GM21529 (cell line): ENCODE results near the gene SLC30A4.
"Not testable (repeated sequence)": the region's sequence is repeated elsewhere in the genome, so short reads cannot be mapped to it uniquely, and the experiment has no call there.

ENCODE experiments used
- ATAC-seq: cut with Tn5 transposase; IDR thresholded peaks from one replicate; pipeline ENCODE4 v1.9.1; 2021; ENCODE audit not compliant: unreplicated experiment

Gene SLC30A4

GRCh38 chr15:45510758-45511280 lies 11.7 kb downstream of the SLC30A4 start:
- ATAC-seq, result no peak

DNA sequence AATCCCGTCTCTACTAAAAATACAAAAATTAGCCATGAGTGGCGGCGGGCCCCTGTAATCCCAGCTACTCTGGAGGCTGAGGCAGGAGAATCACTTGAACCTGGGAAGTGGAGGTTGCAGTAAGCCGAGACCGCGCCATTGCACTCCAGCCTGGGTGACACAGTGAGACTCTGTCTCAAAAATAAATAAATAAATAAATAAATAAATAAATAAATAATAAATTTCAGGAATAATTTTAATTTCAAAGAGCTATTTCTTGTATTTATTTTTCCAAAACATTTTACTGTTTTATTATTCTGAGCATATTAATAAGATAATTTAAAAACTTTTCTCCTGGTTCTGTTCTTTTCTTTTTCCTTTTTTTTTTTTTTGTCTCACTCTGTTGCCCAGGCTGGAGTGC lies 15.4 kb downstream of the SLC30A4 start:
- ATAC-seq, result not testable (repeated sequence)

DNA sequence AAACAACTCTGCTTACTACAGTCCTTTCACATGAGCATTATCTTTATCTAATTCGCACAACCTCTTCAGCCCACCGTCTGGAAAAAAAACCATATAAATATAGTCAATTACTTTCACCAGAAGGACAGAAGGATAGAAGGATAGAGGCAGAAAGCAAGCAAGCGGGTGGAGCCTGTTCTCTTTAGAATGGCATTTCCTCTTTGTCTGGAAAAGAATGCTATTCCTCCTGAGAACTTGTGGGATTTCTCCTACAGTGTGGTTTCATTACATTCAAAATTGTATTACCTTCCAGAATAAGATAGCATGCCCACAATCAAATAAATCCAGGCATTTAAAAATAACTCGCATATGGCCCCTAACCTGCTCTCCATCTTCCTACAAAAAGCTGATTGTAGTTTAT lies 23.1 kb downstream of the SLC30A4 start:
- no peak for ATAC-seq

DNA sequence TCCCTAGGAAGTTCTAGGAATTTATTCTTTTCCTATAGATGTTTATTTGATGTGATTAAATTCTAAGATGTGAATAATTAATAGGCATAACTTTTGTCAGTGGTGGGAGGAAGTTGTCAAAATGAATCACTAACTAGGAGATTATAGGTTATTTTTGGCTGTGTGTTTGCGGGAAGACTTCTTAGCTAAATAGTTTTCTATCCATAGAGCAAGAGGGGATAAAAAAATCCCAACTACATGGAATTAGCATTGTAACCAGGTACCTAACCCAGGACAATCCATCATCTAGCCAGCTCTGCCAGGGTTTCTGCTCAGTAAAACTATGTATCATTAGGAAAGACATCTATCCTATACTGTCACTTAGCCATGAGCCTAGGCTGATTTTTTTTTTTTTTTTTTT lies 23.9 kb downstream of the SLC30A4 start:
- ATAC-seq, result no peak

DNA sequence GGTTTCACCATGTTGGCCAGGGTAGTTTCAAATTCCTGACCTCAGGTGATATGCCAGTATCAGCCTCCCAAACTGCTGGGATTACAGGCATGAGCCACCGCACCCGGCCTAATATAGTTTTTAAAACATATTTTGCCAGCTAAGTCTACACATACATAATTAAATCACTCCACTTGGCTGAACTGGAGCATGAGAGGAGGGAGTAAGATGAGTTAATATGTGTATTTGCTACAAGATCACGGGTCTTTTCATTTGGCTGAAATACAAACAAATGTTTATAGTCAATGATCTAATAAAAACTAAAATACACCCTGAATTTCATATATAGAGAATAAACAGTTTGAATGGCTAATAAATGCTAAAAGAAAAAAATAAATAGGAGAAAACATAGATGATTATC lies 25.3 kb downstream of the SLC30A4 start:
- no peak for ATAC-seq

DNA sequence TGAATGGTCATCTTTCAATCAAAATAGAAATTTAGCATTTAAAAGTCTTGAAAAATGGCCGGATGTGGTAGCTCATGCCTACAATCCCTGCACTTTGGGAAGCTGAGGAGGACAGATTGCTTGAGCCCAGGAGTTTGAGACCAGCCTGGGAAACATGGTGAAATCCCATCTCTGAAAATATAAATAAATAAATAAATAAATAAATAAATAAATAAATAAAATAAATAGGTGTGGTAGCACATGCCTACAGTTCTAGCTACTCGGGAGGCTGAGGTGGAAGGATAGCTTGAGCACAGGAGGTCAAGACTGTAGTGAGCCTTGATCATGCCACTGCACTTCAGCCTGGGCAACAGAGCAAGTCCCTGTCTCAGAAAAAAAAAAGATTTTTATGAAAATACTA lies 25.9 kb downstream of the SLC30A4 start:
- no peak for ATAC-seq

DNA sequence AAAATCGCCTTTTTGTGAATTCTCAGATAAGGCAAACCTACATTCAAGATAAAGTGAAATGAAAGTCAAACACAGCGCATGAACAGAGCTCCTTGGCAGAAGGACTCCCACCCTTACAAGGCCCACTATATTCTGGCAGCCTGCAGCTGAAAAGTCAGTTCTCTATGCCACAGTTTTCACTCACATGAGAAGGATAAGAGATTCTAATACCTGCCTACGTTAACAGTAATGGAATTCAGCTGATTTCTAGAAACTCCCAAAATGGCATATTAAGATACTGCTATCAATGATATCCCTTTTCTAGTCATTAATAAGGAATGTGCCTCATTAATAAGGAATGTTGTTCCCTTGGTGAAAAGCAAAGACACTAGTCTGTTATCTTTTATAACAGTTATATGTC lies 27.0 kb downstream of the SLC30A4 start:
- no peak for ATAC-seq

- ATAC-seq, result no peak
These were observed 32.8 kb downstream of the SLC30A4 start for GRCh38 chr15:45489690-45490238.

DNA sequence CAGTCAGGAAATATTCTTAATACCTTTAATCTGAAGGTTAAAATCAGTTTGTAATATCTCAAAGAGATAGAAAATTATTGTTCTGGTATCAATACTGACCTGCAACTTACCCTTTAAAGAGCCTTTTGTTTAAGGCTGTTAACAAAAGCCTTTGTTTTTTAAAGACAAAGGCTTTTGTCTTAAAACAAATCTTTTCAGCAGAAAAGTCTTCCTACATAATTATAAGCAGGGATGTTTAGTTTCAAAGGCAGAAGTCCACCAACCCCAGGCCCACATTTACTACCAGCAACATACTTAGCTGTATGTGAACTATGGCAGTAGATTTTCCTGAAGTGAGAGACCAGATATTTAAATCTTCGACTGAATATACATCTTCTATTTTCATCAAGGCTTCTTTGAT lies 36.2 kb downstream of the SLC30A4 start:
- ATAC-seq, result no peak

DNA sequence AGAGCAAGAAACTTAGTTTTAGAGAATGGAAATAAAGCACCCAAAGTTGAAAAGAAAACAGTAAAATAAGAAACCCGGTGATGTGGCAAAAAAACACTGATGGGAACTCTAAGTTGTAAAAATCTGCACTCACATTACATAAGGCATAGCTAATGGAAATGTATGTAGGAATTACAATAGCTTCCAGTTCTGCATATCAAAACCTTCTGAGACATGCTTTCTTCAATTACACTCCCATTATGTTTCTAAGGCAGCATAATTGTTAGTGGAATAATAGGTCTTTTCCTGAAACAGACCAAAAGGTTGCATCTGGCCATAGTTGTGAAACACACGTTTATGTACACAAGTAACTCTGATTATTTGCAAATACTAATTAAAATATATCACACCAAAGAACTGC lies 41.4 kb downstream of the SLC30A4 start:
- ATAC-seq, result no peak

DNA sequence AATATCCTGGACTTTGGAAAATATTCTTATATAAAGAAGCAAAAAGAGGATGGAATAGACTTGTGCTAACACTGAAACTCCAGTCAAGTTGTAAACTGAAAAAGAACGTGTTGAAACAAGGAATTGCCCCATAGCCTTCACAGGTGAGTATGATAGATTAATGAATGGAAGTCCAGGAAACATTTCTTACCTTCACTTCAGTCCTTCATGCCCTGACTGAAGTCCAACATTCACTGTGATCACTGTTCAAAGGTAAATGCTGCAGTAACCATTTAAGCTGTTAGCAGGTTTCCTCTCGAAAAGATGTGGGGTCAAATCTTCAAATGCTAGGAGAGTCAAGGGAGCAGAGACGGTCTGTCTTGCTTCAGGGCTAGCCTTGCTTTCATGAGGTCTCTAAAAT lies 46.1 kb downstream of the SLC30A4 start:
- no peak for ATAC-seq

DNA sequence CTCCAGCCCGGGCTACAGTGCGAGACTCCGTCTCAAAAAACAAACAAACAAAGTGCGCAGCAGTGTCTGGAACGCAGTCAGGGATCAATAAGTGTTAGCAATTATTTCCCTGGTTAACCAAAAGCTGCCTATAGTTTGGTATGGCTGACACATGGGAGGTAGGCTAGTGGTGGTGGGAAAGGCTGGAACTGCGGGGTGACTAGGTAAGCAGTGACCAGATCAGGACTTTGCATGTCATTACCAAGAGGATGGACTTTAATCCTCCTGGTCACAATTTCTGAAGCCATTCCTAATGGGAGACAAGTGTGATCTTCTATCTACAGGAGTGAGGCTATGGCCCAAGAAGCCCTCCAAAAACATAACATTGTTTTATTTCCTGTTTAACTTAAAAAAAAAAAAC lies 47.8 kb downstream of the SLC30A4 start:
- no peak for ATAC-seq

GRCh38 chr15:45473068-45473467 lies 49.5 kb downstream of the SLC30A4 start:
- no peak for ATAC-seq

- ATAC-seq, result no peak
These were observed 51.4 kb downstream of the SLC30A4 start for GRCh38 chr15:45471151-45471550.

GRCh38 chr15:45469441-45469840 lies 53.1 kb downstream of the SLC30A4 start:
- ATAC-seq, result no peak

GRCh38 chr15:45469027-45469426 lies 53.5 kb downstream of the SLC30A4 start:
- ATAC-seq, result no peak

DNA sequence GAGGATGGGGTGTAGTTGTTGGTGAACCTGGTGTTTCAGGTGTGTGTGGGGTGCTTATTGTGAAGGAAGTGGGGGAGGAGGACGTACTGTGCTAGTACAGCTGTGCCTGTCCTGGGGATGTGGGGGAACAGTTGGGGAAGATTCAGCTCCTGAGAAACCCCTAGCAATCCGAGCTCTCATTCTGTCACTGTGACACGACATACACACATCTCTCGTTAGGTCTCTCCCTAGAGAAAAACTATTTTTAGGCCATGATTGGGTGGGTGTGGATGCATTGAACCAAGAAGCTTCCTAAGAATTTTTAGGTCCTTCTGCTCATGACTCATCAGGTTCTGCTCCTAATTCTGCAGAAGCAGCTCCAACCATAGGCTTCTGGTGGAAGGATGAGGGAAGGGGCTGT lies 54.3 kb downstream of the SLC30A4 start:
- no peak for ATAC-seq

DNA sequence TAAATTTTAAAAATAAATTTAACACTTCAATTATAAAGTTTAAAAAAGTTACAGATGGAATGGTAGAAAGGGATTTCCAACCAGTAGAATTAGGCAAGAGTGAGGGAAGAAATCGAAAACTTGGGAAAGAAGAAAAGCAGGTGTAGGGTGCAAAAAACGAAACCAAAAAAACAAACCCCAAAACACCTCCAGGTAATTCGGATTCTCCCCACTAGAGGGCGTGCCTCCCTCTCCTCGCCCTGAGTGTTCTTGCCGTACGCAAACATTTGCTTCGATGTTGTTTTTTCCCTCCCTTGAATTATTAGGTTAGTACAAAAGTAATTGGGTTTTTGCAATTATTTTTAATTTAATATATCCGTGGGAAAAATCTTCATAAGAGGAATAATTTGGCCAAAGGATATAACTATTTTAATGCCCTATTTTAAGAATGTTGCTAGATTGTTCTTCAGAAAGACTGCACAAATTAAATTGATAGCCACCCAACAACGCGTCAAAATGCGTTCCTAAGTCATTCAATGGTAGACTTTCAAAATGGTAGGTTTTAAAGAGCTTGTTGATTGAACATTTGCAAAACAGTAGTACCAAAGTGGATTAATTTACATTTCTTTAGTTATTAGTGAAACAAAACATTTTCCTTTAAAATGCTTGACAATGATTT lies 63.7 kb downstream of the SLC30A4 start:
- no peak for ATAC-seq

DNA sequence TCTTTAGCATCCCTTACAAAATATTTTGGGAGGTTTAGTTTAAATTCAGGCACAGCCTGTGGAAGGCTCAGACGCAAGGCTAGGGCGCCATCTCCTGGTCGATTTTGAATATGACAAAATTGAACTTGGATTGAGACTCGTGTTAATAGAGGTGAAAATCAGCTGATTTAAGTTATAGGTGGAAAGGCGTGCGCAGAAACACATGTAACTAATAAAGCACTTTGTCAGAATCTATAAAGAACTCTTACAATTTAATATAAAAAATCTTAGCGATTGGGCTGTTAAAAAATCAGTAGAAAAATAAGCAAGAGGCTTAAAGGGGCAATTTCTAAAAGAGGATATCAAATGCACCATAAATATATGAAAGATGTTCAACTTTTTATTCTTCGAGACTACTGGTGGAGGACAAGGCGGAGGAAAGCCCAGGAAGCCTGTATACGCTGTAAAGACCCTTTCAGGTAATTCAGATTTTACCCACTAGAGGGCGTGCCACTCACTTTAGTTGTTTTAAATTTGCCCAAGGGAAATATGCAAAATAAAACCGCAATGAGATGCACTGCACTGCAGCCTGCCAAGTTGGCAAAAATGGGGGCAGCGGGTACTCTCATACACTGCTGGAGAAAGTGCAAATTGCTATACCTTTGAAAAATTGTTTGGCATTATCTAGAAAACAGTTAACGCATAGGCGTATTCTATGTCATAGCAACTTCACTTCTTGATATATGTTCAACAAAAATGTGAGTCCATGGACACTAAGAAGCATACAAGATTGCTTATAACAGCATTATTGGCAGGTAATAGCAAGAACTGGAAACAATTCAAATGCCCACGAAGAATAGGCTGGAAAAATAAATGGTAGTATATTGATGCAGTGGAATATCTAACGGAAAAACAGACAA lies 64.7 kb downstream of the SLC30A4 start:
- peak; percentile 55 for ATAC-seq

- peak; percentile 7 for ATAC-seq
These were observed 65.3 kb downstream of the SLC30A4 start for GRCh38 chr15:45457220-45457619.

DNA sequence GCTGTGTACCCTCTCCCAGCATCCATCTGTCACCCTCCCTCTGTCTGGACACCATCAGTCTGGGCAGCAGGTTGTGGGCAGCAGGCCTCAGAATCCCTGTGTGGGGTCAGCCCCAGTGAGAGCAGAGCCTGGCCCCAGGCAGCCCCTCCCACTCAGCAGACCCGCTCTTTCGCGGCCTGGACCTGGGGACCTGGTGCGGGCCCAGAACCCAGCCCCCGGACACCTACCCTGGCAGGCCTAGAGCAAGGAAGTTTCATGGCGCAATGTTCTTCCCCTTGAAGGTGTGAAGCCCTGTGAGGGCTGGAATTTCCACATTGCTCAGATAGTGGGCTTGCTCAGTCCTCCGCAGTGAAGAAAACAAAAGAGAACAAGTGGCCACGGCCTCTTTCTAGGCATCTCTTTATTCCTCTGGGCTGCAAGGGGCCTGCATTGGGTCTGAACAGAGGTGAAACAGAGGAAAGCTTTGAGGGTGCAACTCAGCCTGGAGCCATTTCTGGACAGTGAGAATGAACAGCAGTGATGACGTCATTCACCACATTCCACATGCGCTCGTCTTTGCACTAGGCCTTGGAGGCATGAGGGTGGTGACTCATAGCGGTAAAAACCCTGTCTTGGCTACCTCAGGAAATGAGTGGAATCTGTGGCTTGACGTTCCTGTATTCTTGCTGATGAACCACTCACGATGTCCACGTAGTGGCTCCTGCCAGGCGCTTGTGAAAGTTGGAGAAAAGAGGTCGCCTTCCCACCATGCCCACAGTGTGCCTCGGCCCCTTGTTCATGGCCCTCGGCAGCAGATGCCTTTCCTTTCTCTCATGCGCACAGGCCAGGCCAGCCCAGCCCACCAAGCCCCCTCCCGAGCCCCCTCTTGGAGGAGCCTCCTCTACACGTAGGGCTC lies 66.1 kb downstream of the SLC30A4 start:
- no peak for ATAC-seq
